GM18520 (cell line): ENCODE data around the gene DNAAF9.

Experiments used
- ATAC-seq: cut with Tn5 transposase; IDR thresholded peaks from one replicate; pipeline ENCODE4 v1.9.1; 2021; ENCODE audit not compliant: unreplicated experiment

The DNAAF9 gene

DNA sequence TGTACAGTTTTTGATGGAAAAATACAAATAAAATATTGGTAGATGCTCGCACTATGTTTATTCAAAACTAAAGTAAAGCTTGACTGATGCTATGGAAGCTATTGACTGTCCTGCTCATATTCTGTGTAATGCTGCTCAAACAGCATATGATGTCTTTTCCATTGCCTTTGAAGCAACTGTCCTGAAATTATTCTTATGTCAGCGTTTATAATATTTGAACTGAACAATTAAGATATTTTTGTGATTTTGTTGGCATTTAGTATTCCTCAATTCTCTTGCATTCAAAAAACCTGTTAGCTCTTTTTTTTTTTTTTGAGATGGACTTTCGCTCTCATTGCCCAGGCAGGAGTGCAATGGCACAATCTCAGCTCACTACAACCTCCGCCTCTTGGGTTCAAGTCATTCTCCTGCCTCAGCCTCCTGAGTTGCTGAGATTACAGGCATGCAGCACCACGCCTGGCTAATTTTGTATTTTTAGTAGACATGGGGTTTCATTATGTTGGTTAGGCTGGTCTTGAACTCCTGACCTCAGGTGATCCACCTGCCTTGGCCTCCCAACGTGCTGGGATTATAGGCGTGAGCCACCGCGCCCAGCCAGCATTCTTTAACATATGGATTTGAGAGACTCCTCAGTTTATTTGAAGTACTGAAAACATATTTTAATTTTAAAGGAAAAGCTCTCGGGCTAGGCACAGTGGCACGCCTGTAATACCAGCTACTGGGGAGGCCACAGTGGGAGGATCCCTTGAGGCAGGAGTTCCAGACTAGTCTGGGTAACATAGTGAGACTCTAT lies 5.3 kb upstream of the DNAAF9 start:
- no peak for ATAC-seq

GRCh38 chr20:3410464-3410863 lies 3.0 kb upstream of the DNAAF9 start:
- no peak for ATAC-seq

GRCh38 chr20:3409417-3409816 lies 1.9 kb upstream of the DNAAF9 start:
- no peak for ATAC-seq

DNA sequence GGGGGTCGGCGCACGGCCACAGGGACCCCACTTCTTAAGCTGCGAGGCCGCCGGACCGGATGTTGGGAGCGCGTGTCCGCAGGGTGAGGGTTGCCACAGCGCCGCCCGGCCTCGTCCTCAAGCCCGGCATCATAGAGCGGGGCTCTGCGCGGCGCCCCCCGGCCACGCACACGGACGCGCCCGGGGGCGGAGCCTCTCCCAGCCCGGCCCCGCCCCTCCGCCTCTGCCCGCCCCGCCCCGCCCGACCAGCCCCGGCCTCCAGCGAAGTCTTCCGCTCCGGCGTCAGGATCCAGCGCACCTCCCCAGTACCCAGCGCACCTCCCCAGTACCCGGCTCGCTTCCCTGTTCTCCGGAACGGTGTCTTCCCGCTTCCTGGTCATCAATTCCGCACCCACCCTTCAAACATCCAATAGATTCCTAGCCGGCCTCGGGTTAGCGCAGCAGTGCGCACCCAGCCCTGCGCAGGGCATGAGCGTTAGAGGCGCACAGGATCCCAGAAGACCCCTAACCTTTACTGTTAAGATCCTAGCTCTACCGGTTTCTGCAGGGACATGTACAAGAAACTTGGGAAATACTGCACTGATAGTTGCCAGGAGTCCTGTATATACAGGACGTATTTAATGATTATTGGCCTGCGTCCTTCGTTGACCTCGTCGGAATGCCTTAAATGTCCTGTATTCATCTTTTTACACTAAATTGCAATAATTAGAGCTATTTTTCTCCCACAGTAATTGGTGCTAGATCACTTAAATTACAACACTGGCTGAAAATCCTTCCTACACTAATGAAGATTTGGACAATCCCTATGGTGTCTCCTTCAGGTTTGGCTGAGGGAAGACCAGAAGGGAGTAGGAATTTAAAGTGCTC lies 535 bp upstream of the DNAAF9 start:
- no peak for ATAC-seq

- no peak for ATAC-seq
Observed at GRCh38 chr20:3406481-3407039, 909 bp downstream of the DNAAF9 start.

- ATAC-seq, result no peak
Observed at GRCh38 chr20:3405696-3406358, 1.6 kb downstream of the DNAAF9 start.

DNA sequence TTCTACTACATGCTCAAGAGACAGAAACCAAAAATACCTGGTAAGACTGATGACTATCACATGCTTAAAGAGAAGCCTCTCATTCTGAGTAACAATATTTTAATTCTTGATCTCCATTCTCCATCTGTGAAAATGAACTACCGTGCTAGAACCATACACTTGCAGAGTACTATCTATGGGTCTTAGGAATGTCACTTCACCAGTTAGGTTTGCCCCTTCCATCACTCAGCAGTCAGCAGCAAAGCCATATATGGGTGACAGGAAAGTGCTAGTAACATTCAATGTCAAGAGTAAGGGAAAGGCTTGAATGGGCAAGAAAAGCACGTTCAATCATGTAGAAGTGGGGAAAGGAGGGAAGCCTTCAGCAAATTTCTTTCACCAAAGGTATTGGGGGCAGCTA lies 2.3 kb downstream of the DNAAF9 start:
- no peak for ATAC-seq

DNA sequence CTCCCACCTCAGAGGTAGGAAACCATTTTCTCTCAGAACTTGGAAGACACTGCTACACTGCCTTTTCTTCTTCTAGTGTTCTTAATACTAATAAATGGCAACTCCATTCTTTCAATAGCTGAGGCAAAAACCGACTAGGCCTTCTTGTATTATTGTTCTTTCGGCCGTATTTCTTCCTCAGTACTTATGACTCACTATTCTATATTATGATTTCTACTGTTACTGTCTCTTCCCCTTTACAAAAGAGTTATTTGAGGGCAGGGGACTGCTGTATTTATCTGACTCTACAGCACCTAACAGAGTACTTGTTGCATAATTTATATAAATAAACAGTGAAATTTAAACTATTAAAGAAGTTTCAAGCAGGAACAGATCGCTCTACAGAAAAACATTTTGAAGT lies 3.1 kb downstream of the DNAAF9 start:
- no peak for ATAC-seq

GRCh38 chr20:3403741-3404140 lies 3.7 kb downstream of the DNAAF9 start:
- no peak for ATAC-seq

DNA sequence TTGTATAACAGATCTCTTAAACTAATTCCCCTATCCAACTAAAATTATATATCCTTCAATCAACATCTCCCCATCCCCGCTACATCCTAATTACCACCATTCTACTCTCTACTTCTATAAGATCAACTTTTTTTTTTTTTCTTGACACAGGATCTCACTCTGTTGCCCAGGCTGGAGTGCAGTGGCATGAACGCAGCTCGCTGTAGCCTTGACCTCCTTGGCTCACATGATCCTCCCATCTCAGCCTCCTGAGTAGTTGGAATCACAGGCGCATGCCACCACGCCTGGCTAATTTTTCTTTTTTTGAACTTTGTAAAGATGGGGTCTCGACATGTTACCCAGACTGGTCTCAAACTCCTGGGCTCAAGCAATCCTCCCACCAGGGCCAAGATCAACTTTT lies 5.0 kb downstream of the DNAAF9 start:
- no peak for ATAC-seq

- ATAC-seq, result no peak
Observed at GRCh38 chr20:3400260-3401155, 7.0 kb downstream of the DNAAF9 start.

GRCh38 chr20:3398681-3399252 lies 8.7 kb downstream of the DNAAF9 start:
- ATAC-seq, result no peak

GRCh38 chr20:3396492-3396891 lies 11.0 kb downstream of the DNAAF9 start:
- ATAC-seq, result no peak

DNA sequence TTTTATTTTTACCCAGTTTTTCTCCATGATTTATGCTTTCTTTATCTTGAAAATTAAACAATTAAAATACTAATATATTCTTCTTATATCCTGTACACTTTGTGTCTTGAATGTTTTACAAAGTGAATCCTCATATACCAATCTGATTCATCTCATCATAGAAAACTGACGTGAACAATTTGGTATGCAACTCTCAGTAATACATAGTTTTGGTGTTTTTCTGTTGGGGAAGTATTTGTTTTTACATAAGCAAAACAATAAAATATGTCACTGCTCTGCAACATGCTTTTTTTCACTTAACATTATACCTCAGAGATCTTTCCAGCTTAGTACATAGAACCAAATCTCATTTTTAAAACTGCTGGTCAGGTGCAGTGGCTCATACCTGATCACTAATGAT lies 14.7 kb downstream of the DNAAF9 start:
- ATAC-seq, result no peak

GRCh38 chr20:3390759-3391425 lies 16.6 kb downstream of the DNAAF9 start:
- no peak for ATAC-seq

DNA sequence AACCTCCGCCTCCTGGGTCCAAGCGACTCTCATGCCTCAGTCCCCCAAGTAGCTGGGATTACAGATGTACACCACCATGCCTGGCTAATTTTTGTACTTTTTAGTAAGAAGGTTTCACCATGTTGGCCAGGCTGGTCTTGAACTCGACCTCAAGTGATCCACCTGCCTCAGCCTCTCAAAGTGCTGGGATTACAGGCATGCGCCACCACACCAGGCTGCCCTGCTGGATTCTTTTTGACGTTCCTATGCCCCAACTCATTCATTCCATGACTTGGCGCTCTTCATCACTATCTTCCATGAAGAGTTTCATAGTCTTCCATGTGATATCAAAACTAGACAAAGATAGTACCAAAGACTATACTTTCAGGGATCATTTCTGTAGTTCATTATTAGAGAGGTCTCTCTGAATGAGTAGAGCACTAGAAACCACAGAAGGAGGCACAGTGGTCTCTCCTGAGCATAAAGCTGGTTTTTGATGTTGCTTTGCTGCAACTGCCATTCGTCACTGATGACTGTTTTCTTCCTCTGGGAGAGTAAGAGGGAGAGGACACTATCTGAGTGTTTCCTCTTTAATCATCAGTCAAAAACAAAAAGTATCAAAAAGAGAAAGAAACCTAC lies 23.5 kb downstream of the DNAAF9 start:
- no peak for ATAC-seq

GRCh38 chr20:3382836-3383235 lies 24.6 kb downstream of the DNAAF9 start:
- ATAC-seq, result no peak

GRCh38 chr20:3380228-3381070 lies 27.0 kb downstream of the DNAAF9 start:
- ATAC-seq, result no peak
